ENCODE measurements around the gene PCDHA13.

- TF ChIP-seq CTCF (conservative IDR thresholded peaks at IDR 0.05; ENCODE audit: low read depth, low read length) (no peak), POLR2A (IDR thresholded peaks at IDR 0.05; ENCODE audit: low read depth, low read length) (no peak), CEBPB (IDR thresholded peaks at IDR 0.05; ENCODE audit: low read depth, low read length) (no peak), FOS (IDR thresholded peaks at IDR 0.05; ENCODE audit: low read depth, low read length) (no peak), RFX5 (IDR thresholded peaks at IDR 0.05; ENCODE audit: low read depth, low read length) (no peak), MXI1 (IDR thresholded peaks at IDR 0.05; ENCODE audit: borderline replicate concordance, low read depth, low read length) (no peak), RAD21 (IDR thresholded peaks at IDR 0.05; ENCODE audit: low read length) (no peak), SMC3 (IDR thresholded peaks at IDR 0.05; ENCODE audit: low read depth, low read length) (no peak), MAFK (IDR thresholded peaks at IDR 0.05; ENCODE audit: low read depth, low read length) (no peak), NFE2L2 (IDR thresholded peaks at IDR 0.05; ENCODE audit: low read depth, low read length) (no peak)
These were observed 38.9 kb upstream of the PCDHA13 start for GRCh38 chr5:140842798-140843733.

Data from IMR-90 (cell line).